Glomerular visceral epithelial cell (primary cell): ENCODE results near the gene KCNB1.

Experiments
- DNase-seq: peaks from one replicate; pipeline ENCODE4 v3.0.0-alpha.2; 2016; ENCODE audit errors: extremely low spot score

The KCNB1 gene

DNA sequence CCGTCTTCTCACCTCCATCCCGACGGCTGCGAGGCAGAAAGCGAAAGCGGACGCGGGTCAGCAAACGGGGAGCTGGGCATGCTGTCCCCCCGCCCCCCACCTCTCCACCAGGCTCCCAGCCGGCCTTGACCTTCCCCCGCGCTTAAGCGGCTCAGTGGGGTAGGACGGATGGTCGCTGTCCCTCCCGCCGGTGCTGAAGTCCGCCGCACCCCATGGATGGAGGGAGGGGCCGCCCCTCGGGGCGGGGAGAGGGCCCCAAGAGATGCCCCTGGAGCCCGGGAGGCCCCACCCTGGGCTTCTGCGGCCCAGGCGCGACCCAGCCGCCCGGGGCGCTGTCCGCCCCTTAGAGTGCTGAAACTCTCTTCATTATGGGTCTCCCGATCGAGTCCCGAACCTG, at the start of gene KCNB1:
KCNB1 (minus strand) TSS at position 48 of the 397 bp plus-strand sequence. CDS start 188 bp downstream, outside the sequence.
- DNase-seq: peak; percentile 34

DNA sequence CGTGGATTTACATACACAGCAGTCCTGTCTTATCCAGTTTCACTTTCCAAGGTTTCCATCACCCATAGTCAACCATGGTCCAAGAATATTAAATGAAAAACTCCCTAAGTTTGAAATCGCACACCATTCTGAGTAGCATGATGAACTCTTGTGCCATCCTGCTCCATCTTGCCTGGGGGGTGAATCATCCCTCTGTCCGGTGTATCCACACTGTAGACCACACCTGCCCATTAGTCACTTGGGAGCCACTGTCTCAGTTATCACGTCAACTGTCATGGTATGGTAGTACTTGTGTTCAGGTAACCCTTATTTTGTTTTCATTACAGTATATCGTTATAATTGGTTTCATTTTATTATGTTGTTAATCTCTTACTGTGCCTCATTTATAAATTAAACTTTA, 47.0 kb upstream of the KCNB1 start:
- DNase-seq: no peak

DNA sequence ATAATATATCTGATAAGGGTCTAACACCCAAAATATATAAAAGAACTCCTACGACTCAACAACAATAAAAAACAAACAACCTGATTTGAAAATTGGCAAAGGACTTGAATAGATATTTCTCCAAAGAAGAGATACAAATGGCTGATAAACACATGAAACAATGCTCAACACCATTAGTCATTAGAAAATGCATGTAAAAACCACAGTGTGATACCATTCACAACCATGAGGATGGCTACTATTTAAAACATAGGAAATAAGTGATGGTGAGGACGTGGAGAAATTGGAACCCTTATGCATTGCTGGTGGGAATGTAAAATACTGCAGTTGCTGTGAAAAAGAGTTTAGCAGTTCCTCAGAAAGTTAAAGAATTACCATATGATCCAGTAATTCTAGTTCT, 44.1 kb upstream of the KCNB1 start:
- no peak for DNase-seq

DNA sequence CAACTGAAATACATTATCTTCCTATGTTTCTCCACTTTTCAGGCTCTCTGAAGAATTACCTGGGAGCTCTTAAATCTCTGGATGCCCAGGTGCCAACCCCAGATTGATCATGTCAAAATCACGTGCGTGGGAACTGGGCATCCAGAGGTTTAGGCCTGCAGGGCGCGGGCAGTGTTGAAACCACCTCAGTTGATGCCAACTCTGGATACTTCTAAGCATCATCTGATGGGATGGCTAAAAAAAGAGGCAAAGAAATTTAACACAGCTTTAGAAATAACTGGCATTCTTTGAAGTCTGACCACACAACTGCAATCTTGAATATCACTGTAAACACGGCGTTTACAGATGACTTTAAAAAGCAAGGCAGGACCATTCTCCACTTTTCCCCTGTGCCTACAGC, 43.6 kb upstream of the KCNB1 start:
- no peak for DNase-seq

DNA sequence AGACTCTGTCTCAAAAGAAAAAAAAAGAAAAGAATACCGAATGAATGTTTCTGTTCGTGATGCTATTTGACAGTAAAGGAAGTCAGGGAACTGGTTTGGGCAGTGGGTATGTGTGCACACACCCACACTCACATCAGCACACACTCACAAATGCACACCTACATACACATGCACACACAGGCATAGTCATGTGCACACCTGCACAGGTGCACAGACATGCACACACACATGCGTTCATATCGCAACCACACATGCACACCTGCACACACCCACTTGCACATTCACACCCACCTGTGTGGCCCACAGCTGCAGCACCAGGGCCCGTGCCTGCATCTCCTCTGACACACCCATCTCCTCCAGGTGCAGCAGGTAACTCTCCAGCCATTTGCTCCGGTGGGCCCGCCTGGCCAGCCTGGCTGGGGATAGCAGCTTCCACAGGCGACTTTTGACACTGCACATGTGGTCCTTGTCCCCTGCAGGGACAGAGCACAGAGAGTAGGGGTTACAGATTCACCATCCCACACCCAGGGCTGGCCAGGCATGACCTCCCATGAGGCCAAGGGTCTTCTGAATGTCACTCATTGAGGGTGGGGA, 41.4 kb upstream of the KCNB1 start:
- no peak for DNase-seq

DNA sequence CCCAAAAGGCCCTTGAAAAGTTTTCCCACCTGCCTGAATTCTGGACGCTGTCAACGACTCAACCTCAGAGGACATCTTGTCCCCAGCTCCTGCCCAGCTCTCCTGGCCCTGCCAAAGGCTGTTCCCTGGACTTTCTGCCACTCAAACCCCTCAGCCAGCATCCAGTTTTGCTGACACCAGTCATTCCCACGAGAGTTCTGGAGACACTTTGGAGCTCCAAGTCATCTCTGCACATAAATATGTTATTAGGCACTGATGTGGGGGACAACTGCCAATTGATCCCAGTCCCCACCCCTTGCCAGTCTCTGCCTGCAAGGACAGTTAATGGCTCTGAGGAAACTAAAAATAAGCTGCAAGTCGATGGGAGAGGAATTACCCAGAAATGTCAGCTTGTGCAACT, 38.9 kb upstream of the KCNB1 start:
- no peak for DNase-seq

DNA sequence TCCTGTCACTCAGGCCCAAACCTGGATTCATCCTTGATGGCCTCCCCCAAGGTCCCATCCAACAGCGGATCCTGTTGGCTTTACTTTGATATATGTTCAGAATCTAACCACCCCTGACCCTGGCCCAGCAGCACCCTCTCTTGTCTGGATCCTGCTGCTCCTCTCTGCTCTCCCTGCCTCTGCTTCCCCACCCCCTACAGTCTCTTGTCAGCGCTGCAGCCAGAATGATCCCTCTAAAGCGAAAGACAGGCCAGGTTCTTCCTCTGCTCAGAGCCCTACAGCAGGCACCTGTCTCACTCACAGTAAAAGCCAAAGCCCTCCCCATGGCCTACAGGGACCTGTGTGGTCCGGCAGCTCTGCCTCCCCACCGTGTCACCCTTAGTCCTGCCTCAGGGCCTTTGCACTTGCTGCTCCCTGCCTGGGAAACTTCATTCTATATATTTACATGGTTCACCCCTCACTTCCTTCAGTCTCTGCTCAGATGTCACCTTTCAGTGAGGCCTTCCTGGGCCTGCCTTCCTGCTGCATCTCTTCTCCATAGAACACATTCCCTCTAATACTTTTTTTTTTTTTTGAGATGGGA, 37.4 kb upstream of the KCNB1 start:
- DNase-seq: no peak

DNA sequence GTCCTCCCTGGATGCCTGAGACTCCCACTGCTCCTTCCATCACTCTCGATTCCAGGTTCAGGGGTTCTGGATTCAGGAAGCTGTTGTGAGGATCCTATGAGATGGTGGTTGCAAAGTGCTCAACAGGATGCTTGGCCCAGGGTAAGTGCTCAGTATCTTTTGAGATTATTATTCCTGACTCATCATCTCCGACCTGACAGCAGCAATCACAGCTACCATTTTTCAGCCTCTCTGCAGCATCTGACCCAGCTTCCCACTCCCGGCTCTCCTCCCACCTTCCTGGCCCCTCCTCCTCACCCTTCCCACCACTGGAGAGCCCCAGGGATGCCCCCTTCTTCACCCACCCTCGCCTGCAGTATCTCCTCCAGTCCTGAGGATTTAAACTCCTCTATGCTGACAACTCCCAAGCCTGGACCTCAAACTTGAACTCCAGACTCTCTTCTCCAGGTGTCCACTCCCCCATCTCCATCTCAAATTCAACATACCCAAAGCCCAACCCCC, 36.8 kb upstream of the KCNB1 start:
- DNase-seq: no peak

DNA sequence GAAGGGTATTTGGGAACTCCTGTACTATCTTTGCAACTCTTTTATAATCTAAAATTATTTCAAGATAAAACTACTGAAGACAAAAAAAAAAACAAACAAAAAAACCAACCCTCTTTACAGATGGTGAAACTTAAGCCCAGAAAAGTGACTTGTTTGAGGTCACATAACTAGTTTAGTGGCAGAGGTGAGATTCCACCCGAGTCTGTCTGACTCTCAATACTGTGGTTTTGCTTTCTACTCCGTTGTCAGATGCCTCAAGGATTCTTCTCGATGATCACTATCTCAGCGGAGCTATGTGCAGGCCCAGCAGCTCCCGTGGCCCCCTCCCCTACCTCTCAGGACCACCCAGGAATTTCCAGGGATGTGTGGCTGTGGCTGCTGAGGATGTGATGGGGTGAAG, 36.1 kb upstream of the KCNB1 start:
- no peak for DNase-seq

DNA sequence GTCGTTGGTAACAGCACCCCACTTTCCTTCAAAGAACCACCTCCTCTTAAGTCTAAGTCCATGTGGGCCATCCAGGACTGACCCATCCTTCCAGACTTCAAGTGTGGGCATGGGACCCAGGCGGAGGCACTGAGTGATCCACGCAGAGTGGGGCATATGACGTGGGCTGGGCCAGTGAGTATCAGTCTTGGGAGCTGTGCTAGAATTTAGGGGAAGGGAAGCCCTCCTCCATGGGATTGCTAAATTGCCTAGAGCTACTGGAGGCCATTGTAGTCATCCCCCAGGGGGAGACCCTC, 35.3 kb upstream of the KCNB1 start:
- DNase-seq: no peak

DNA sequence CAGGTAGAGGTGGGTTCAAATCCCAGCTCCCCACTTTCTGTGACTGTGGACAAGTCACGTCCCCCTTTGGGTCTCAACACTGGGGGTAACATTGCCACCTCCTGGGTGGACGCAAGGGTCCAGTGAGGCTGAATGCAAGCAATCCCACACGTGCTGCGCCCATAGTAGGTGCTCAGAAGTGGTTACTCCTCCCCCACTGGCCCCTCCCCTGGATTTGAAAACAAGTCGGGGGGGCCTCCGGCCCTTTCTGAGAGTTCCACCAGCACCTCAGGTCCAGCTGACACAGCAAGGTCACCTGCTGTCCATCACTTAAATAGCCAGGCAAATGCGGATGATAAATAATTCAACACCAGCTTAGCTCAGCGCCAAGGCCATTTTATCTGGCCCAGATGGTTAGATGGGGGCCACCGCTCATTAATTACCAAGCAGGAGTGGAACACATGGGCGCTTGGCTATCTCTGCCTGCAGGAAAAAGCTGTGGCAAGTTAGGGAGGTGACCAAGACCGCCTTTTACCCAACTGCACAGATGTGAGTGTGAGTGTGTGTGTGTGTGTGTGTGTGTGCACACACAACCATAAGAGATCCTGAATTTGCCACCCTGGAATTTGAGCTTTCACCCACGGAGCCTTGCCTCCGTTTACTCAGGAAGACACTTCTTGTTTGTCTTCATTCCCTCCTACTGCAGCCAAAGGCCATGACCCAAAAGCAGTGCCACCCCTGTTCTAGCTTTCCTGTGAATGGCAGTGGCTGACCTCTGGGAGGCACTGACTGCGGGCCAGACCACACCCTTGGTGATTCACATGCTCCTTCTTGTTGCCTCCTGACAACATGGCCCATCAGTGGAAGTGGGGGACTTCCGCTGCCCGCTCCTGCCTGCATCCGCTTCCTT, 34.7 kb upstream of the KCNB1 start:
- DNase-seq: no peak

DNA sequence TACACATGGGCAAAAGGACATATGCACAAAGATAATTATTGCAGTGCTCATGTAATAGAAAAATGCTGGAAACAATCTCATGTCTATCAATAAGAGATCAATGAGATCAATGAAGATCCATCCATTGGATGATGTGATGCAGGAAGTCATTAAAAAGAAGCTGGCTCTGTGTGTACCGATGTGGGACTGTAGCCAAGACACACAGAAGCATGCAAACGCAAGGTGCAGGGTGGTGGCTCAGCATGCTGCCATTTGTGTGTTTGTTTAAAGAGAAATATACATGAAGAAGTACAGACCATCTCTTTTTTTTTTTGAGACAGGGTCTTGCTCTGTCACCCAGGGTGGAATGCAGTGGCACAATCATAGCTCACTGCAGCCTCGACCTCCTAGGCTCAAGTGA, 33.1 kb upstream of the KCNB1 start:
- DNase-seq: no peak

DNA sequence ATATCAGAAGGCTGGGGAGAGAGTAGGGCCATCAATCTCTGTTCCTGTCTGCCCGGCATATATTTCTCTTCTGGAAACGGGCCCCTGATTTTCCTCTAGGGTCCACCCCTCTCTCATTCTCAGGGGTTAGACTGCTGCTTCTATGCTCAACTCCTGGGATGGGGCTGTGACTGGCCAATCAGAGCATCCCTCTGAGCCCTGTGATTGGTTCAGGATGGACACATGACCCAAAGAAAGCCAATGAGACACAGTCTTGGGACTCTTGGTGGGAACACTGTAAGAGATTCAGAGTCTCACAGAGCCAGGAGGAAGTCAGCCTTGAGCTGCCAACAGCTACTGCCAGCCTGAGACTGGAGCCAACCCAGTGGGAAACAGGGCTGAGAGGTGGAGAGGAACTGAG, 31.0 kb upstream of the KCNB1 start:
- DNase-seq: no peak

DNA sequence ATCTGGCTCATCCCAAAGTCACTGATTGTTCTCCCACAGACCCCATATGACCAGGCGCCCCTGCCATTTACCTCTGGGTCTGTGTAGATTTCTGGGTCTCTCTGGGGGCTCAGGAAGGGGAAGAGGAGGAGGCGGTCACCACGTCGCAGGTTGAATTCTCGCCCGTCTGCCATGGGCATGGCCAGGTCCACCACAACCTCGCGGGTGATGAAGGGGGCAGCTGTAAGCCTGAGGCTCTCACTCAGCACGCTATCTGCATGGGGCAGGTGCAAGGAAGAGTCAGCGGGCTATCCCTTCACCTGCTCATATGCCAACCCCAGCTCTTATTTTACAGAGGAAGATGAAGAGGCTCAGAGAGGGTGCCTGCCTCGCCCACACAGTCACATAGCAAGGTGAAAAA, 30.5 kb upstream of the KCNB1 start:
- no peak for DNase-seq

DNA sequence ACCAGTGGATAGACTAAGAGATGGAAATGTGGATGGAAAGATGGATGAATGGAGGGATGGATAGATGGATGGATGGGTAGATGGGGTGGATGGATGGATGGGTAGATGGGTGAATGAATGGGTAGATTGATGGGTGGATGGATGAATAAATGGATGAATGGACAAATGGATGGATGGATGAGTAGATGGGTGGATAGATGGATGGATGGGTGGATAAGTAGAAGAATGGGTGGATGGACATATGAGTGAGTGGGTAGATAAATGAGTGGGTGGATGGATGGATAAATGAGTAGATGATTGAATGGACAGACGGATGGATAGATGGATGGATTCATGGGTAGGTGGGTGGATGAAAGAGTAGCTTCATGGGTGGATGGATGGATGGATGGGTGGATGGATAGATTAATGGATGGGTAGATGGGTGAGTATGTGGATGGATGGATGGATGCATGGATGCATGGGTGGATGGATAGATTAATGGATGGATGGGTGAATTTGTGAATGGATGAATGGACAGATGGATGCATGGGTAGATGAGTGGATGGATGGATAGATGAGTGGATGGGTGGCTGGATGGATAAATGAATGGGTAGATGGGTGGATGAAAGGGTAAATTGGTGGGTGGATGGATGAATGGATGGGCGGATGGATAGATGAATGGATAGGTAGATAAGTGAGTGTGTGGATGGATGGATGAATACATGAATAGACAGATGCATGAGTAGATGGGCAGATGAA, 29.5 kb upstream of the KCNB1 start:
- no peak for DNase-seq

DNA sequence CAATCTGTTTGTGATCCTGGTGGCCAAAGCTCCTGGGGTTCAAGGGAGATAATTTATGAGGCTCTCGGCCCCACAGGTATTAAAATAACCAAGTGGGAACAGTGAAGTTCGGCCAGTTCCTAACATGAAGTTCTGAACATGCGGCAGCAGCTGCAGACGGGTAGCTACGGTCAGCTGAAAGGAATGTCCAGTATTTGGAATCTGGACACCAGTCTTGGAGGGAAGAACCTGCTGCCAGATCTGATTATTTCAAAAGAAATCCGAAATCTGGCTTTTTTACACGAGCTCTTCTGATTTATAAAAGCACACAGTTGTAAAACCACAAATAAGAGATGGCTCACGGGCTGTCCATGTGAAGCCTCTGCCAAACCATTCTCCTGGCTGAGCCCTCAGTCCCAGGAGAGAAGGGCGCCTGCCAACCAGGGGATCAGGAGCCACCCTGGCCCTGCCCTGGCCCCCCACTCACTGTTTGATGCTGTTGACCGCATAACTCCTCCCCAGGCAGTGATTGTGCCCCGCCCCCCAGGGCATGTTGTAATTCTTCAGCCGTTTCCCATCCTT, 28.2 kb upstream of the KCNB1 start:
- DNase-seq: peak; percentile 33

DNA sequence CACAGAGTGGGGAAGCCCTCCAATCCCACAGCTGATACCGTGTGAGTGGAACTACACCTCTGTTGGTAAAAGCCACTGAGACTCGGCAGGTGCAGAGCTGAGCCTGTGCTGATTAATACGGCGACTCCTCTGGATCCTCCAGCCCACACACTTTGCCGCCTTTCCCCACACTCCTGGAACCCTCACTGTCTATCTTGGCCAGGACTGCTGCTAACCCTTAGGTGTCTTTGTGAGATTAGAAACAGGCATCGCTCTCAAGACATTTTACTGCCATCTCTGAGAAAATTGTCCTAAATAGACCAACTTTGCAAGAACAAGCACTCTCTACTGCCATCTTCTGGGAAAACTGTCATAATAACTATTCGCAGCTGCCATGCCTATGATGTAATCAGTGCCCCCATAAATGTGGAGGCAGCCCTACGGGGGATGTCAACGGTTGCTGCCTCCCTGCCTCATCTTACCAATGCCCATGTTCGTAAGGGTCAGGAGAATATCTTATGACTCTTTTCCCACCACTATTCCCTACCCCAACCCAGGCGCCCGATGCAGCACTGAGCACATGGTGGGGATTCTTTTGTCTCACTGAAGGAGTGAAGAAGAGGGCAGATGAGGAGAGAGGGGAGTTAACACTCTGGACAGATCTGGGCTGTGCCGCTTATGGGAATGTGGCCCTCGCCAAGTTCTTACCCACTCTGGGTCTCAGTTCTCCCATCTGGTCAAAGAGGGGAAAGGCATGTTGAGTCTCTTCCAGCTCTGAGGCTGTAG, 26.1 kb upstream of the KCNB1 start:
- DNase-seq: peak; percentile 40

DNA sequence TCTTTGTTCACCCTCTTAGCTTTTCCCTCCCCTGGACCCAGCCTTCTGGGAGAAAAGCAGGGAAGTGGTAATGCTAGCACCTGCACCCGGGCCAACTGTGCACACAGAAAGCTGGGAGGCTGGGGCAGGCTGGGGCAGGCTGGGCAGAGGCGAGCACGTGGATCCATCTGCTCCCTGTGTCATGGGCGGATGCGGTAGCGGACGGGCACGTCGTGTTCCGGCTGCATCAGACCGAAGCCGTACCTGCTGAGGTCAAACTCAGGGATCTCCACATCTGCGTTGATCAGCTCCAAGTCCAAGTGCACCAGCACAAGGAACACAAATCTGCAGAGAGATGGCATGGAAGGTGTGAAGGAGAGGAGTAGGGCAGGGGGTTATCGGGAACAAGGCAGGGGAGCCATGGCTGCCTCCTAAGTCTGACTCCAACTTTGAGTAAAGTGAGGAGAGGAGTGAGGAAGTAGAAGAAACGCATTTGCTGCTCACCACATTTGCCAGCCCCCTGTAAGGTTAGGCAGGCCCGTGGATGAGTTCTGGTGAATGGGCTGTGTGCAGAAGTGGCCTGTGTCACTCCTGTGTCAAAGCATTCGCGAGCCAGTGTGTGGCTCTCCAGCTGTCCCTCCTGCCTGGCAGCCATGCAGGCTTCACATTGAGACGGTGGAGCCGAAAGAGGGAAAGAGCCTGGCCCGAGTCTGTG, 25.4 kb upstream of the KCNB1 start:
- no peak for DNase-seq

DNA sequence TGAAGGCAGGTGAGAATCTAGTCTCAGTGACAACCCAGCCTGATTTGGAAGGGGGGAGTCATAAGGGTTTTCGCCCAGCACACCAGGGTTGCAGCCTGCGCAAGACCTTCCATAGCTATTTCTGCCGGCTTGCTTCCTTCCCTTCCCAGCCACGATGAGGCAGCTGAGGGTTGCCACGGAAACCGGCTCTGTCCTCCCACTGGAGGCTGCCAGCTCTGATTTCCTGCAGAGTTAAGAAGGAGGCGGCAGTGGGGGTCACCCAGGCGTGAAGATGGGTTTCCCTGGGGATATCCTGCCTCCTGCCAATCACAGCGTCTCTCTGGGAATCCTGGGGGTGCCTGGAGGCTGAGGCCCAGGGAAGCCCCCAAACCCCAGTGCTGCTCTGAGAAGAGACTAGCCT, 23.1 kb upstream of the KCNB1 start:
- DNase-seq: peak; percentile 83

DNA sequence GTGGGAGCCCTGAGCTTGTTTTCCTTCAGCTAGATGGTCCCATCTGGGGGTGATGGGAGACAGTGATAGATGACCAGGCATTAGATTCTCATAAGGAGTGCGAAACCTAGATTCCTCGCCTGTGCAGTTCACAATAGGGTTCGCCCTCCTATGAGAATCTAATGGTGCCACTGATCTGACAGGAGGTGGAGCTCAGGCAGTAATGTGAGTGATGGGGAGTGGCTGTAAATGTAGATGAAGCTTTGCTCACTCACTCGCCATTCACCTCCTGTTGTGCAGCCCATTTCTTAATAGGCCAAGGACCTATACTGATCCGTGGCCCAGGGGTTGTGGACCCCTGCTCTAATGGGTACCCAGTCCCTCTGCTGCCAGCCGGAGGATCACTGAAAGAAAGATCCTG, 20.7 kb upstream of the KCNB1 start:
- DNase-seq: no peak

DNA sequence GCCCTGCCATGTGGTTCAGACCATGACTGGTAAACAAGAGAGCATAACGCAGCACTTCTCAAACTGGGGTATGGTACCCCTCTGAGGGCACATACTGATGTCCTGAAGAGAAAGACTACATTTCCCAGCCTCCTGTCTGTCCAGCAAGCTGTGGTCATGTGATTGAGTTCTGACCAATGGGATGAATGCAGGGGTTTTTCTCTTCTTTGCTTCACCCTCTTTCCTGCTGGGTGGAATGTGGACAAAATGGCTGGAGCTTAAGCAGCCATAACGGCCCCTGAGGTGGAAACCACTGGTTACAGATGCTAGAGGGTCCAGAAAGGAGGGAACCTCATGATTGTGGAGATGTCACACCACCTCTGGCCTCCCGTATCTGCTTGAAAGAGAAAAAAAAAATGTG, 19.4 kb upstream of the KCNB1 start:
- DNase-seq: peak; percentile 16
